ENCODE results near the gene BST1.

DNA sequence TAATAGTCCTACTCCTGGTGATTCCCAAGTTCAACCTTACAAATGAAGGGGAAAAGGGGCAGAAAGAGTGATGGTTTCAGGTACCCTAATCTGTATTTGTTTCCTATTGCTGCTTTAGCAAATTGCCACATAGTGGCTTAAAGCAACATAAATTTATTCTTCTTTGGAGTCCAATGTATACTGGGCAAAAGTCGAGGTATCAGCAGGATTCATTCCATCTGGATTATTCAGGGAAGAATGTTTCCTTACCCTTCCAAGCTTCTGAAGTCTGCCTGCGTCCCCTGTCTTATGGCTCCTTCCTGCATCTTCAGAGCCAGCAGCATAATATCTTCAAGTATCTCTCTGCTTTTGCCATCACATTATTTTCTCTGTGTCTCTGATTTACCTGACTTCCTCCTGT is 10.3 kb upstream of the BST1 start:
- TF ChIP-seq POLR2A (IDR thresholded peaks at IDR 0.05) (no peak), CTCF (IDR thresholded peaks at IDR 0.05) (no peak)

All from body of pancreas (tissue), 4 donors.